ENCODE measurements around the gene TNS4. TPM values are rescaled to one million over a fixed set of nuclear protein-coding genes. Genes with fewer than 3 reads are reported as not detected.

Gene TNS4
- total RNA-seq, 3 donors from 2014 or later: 3.0 to 13.1 (median 3.3) TPM

DNA sequence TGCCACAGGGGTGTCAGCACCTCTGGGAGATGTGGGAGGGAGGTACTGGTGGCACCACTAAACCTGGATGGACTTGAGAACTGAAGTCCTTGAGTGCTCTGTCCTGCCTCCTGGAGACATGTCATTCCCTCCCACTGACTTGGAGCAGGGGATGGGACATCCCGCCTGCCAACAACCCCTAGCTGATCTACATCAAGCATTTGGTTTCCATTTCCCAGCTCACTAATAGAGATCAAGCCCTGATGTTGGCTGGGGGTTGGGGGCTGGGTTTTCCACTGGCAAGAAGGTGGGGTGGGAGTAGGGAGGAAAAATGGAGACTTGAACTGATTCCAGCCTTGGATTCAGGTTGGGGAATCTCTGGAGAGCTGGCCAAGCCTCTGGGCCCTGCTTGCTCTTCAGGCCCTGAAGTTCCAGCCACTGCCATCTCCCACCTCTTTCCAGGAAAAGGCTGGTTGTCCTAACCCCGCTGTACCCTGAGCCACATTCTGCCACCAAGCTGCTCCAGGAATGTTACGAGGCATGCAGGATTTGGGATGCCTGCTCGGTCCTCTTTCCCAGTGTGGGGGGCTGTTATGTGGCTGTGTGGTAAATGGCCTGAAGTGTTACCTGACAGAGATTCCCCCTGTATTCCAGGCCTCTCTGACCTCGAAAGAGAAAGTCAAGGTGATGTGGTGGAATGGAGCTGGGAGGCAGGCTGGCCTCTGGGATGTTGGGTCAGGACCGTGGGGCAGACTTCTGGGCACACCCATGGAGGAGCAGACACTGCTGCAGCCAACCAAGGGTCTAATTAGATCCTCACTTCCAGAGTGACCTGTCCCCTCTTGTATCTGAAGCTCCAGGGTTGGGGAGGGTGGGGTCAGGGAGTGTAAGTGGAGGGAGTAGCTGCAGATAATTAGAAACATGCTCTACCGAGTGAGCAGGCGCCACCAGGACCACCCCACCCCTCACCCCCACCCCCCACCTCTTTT lies 41.5 kb downstream of the TNS4 start:
- H3K4me3 ChIP-seq: no peak overlapping the region
- H3K36me3 ChIP-seq (ENCODE audit: low read depth): peaks cover under 1% of the 10 kb centered on the region
- DNase-seq (no peak), ATAC-seq (no peak)
- intact Hi-C loops (cut with DNase I, micrococcal nuclease): no loop called here
- H3K9me3 ChIP-seq: no peaks in the 10 kb centered on the region
- no peaks in the 10 kb centered on the region for H3K4me1 ChIP-seq (ENCODE audit: low read depth)
- TF ChIP-seq, protein P1, sequence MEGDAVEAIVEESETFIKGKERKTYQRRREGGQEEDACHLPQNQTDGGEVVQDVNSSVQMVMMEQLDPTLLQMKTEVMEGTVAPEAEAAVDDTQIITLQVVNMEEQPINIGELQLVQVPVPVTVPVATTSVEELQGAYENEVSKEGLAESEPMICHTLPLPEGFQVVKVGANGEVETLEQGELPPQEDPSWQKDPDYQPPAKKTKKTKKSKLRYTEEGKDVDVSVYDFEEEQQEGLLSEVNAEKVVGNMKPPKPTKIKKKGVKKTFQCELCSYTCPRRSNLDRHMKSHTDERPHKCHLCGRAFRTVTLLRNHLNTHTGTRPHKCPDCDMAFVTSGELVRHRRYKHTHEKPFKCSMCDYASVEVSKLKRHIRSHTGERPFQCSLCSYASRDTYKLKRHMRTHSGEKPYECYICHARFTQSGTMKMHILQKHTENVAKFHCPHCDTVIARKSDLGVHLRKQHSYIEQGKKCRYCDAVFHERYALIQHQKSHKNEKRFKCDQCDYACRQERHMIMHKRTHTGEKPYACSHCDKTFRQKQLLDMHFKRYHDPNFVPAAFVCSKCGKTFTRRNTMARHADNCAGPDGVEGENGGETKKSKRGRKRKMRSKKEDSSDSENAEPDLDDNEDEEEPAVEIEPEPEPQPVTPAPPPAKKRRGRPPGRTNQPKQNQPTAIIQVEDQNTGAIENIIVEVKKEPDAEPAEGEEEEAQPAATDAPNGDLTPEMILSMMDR (IDR thresholded peaks at IDR 0.05): no peak

DNA sequence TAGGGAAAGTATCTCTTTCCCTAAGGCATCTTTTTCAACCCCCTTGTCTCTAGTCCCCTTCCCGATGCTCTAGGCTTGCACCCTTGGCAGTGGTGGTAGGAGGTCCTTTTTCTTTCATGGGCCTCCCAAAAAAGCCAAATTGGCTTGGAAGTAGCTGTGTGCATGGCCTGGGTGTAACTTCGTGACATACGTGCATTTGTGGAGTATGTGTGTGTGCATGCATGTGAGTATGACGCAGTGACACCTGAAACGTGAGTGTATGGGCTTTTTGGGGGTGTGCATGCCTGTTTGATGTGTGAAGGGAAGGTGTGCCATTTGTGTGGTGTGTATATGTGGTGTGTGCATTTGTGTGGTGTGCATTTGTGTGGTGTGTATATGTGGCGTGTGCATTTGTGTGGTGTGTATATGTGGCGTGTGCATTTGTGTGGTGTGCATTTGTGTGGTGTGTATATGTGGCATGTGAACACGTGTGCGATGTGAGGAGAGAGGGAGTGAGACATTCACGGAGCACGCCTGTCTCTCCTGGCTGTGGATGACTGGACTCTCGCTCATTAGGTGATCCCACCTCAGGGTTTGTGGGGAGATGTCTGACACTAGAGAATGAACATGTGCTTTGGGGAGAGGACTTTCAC lies 42.5 kb downstream of the TNS4 start:
- Histone ChIP-seq H3K36me3 (ENCODE audit: low read depth) (peaks cover 9% of the 10 kb centered on the region), H3K4me3 (no peak overlapping the region), H3K9me3 (no peaks in the 10 kb centered on the region), H3K4me1 (ENCODE audit: low read depth) (no peaks in the 10 kb centered on the region)
- ATAC-seq (no peak), DNase-seq (no peak)
- intact Hi-C loops (cut with DNase I, micrococcal nuclease): no loop called here
- TF ChIP-seq, protein P1 (IDR thresholded peaks at IDR 0.05): no peak

DNA sequence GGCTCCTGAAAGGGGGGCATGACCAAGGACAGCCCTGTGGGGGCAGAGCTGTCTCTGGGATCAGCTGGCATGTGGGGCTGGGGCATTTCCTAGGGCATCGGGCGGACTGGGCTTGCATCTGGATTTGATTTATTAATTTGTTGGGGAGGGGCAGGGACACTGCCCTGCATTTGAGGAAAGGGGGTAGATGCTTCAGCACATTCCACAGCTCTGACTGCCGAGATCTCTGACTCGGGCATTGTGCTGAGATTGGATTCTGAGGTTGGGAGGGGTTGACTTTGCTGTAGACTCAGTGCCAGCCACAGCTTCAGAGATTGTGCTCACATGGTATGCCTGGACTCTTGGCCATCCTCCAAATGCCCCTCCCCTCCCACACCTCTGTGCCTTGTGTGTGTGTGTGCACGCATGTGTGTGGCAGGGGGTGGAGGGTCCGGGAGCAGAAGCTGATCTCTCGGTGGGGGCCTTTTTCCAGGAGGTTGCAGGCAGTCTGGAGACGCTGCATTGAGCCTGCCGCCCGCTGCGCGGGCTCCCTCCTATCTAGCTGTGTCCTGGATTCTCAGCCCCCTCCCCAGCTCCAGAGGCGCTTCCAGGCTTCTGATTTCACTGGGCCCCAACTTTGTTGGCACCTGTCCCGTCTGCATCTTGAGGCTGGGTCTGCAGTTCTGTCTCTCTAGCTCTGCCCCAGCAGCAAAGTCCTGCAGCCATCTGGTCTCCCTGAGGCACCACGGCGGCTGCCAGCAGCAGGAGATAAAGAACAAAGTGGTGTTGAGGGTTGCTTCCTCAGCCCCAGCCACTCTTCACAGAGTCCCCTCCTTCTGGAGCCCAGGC lies 43.2 kb downstream of the TNS4 start:
- H3K36me3 ChIP-seq (ENCODE audit: low read depth): peaks cover 9% of the 10 kb centered on the region
- TF ChIP-seq, protein P1 (IDR thresholded peaks at IDR 0.05): no peak
- no peaks in the 10 kb centered on the region for H3K4me1 ChIP-seq (ENCODE audit: low read depth)
- no peak for ATAC-seq
- DNase-seq: no peak
- no peaks in the 10 kb centered on the region for H3K9me3 ChIP-seq
- H3K4me3 ChIP-seq: no peak overlapping the region
- intact Hi-C loops (cut with DNase I, micrococcal nuclease): no loop called here

DNA sequence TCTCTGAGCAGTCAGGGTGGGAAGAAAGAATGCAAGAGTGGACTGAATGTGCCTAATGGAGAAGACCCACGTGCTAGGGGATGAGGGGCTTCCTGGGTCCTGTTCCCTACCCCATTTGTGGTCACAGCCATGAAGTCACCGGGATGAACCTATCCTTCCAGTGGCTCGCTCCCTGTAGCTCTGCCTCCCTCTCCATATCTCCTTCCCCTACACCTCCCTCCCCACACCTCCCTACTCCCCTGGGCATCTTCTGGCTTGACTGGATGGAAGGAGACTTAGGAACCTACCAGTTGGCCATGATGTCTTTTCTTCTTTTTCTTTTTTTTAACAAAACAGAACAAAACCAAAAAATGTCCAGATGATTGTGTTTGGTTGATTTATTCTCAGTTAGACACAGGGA lies 44.1 kb downstream of the TNS4 start:
- Histone ChIP-seq H3K4me3 (no peak overlapping the region), H3K9me3 (no peaks in the 10 kb centered on the region), H3K4me1 (ENCODE audit: low read depth) (no peaks in the 10 kb centered on the region), H3K36me3 (ENCODE audit: low read depth) (peaks cover 9% of the 10 kb centered on the region)
- intact Hi-C loops (cut with DNase I, micrococcal nuclease): no loop called here
- DNase-seq (no peak), ATAC-seq (no peak)
- TF ChIP-seq, protein P1 (IDR thresholded peaks at IDR 0.05): no peak

DNA sequence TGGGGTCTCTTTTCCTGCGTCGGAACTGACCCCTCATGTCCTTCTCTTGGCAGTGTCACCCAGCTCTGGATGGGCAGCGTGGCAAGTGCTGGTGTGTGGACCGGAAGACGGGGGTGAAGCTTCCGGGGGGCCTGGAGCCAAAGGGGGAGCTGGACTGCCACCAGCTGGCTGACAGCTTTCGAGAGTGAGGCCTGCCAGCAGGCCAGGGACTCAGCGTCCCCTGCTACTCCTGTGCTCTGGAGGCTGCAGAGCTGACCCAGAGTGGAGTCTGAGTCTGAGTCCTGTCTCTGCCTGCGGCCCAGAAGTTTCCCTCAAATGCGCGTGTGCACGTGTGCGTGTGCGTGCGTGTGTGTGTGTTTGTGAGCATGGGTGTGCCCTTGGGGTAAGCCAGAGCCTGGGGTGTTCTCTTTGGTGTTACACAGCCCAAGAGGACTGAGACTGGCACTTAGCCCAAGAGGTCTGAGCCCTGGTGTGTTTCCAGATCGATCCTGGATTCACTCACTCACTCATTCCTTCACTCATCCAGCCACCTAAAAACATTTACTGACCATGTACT lies 44.9 kb downstream of the TNS4 start:
- Histone ChIP-seq H3K36me3 (ENCODE audit: low read depth) (peaks cover 9% of the 10 kb centered on the region), H3K4me1 (ENCODE audit: low read depth) (no peaks in the 10 kb centered on the region), H3K9me3 (no peaks in the 10 kb centered on the region), H3K4me3 (no peak overlapping the region)
- intact Hi-C loops (cut with DNase I, micrococcal nuclease): no loop called here
- DNase-seq: no peak
- no peak for ATAC-seq
- TF ChIP-seq, protein P1 (IDR thresholded peaks at IDR 0.05): no peak
